Endodermal cell (in vitro differentiated cells): ENCODE results near the gene COLGALT1. TPM values are rescaled to one million over a fixed set of nuclear protein-coding genes. Genes with fewer than 3 reads are reported as not detected.
A peak's percentile ranks its signal among the peaks of the same experiment; 100 is the strongest.
"Not testable (repeated sequence)": the region's sequence is repeated elsewhere in the genome, so short reads cannot be mapped to it uniquely, and the experiment has no call there.

Experiments used
- DNase-seq: peaks from one replicate; pipeline ENCODE4 v3.0.0-alpha.2; 2017
- H3K27ac ChIP-seq: 2 replicates; pipeline ENCODE4 v1.5.1; 2013; ENCODE audit warnings: mild to moderate bottlenecking, low read depth, low read length, moderate library complexity
- H3K27me3 ChIP-seq: 2 replicates; pipeline ENCODE4 v1.6.1; 2013; ENCODE audit warnings: mild to moderate bottlenecking, low read length, moderate library complexity; ENCODE audit not compliant: insufficient read depth, control insufficient read depth, poor library complexity, severe bottlenecking
- H3K36me3 ChIP-seq: 2 replicates; pipeline ENCODE4 v1.7.0; 2013; ENCODE audit warnings: mild to moderate bottlenecking, low read length, moderate library complexity; ENCODE audit not compliant: control insufficient read depth, insufficient read depth
- H3K4me1 ChIP-seq: one replicate; pipeline ENCODE4 v1.7.0; 2013; ENCODE audit warnings: low read length; ENCODE audit not compliant: control insufficient read depth, insufficient read depth
- H3K4me3 ChIP-seq: 2 replicates; pipeline ENCODE4 v1.5.1; 2013; ENCODE audit warnings: mild to moderate bottlenecking, low read length, moderate library complexity
- H3K9ac ChIP-seq: 2 replicates; pipeline ENCODE4 v1.6.1; 2013; ENCODE audit warnings: mild to moderate bottlenecking, low read length, moderate library complexity; ENCODE audit not compliant: poor library complexity, severe bottlenecking; ENCODE audit errors: extremely low read depth
- H3K9me3 ChIP-seq: 2 replicates; pipeline ENCODE4 v1.6.1; 2013; ENCODE audit warnings: mild to moderate bottlenecking, low read length, moderate library complexity; ENCODE audit not compliant: control insufficient read depth
- H3K27ac Mint-ChIP-seq: 2 replicates; pipeline ENCODE4 v1.8.0; 2020; ENCODE audit warnings: mixed read lengths
- H3K27me3 Mint-ChIP-seq: 2 replicates; pipeline ENCODE4 v1.8.0; 2021; ENCODE audit warnings: mild to moderate bottlenecking, mixed read lengths; ENCODE audit not compliant: insufficient read depth
- H3K36me3 Mint-ChIP-seq: 2 replicates; pipeline ENCODE4 v1.8.0; 2020; ENCODE audit warnings: low read depth, mixed read lengths
- H3K4me1 Mint-ChIP-seq: 2 replicates; pipeline ENCODE4 v1.8.0; 2020; ENCODE audit warnings: mixed read lengths
- H3K4me3 Mint-ChIP-seq: 2 replicates; pipeline ENCODE4 v1.8.0; 2020; ENCODE audit warnings: mild to moderate bottlenecking, moderate library complexity, mixed read lengths
- H3K9me3 Mint-ChIP-seq: 2 replicates; pipeline ENCODE4 v1.8.0; 2020; ENCODE audit warnings: mild to moderate bottlenecking, mixed read lengths
- WGBS, 2 experiments: methylation state at CpG; one replicate each; pipeline versions ENCODE4 v1.1.5 to v1.1.7; 2013; ENCODE audit warnings: missing lambda C conversion rate in 2 of 2, mixed read lengths in 1 of 2; ENCODE audit not compliant: insufficient coverage in 1 of 2, insufficient read length in 1 of 2; 5-methylcytosine and 5-hydroxymethylcytosine counted together
- total RNA-seq, 2 donors: library from RNA; stranded (reverse); fragmentation: NEBNext Ultra II Directional in 1 of 2; extraction: Animal tissue kit (Norgen Biotek cat#: 25700) in 1 of 2; gene quantifications; 2 replicates in 1 of 2; 3 replicates in 1 of 2; pipeline ENCODE4 v1.2.1, GENCODE V29; 2021
- TF ChIP-seq, protein P1 (sequence below): fragments of 200-600 bp; sonication (generic); conservative IDR thresholded peaks from 2 replicates; pipeline ENCODE4 v1.5.0; 2021; ENCODE audit warnings: antibody characterized with exemption, mild to moderate bottlenecking

The COLGALT1 gene
- total RNA-seq, 2 donors from 2014 or later = 61.2 to 68.3 TPM

GRCh38 chr19:17550076-17550667 lies 5.3 kb upstream of the COLGALT1 start:
- Histone ChIP-seq H3K27me3 (no peaks in the 10 kb centered on the region), H3K36me3 (no peaks in the 10 kb centered on the region), H3K4me3 (no peak overlapping the region), H3K9ac (no peak overlapping the region), H3K9me3 (no peaks in the 10 kb centered on the region), H3K27ac (no peak overlapping the region), H3K4me1 (peaks cover 4% of the 10 kb centered on the region)
- H3K36me3 Mint-ChIP-seq = no peaks in the 10 kb centered on the region
- TF ChIP-seq, protein P1, sequence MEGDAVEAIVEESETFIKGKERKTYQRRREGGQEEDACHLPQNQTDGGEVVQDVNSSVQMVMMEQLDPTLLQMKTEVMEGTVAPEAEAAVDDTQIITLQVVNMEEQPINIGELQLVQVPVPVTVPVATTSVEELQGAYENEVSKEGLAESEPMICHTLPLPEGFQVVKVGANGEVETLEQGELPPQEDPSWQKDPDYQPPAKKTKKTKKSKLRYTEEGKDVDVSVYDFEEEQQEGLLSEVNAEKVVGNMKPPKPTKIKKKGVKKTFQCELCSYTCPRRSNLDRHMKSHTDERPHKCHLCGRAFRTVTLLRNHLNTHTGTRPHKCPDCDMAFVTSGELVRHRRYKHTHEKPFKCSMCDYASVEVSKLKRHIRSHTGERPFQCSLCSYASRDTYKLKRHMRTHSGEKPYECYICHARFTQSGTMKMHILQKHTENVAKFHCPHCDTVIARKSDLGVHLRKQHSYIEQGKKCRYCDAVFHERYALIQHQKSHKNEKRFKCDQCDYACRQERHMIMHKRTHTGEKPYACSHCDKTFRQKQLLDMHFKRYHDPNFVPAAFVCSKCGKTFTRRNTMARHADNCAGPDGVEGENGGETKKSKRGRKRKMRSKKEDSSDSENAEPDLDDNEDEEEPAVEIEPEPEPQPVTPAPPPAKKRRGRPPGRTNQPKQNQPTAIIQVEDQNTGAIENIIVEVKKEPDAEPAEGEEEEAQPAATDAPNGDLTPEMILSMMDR = no peak
- no peak overlapping the region for H3K27ac Mint-ChIP-seq
- peaks cover 2% of the 10 kb centered on the region for H3K27me3 Mint-ChIP-seq
- no peaks in the 10 kb centered on the region for H3K4me1 Mint-ChIP-seq
- WGBS, 2 experiments = 100% methylated on average over 3 of the region's 4 CpGs; no CpG with 5 or more reads in 1 of the 2 experiments
- no peak overlapping the region for H3K4me3 Mint-ChIP-seq
- DNase-seq = no peak
- peaks cover 3% of the 10 kb centered on the region for H3K9me3 Mint-ChIP-seq

- H3K9me3 ChIP-seq, H3K36me3 Mint-ChIP-seq, H3K27me3 Mint-ChIP-seq, H3K9me3 Mint-ChIP-seq, H3K4me1 Mint-ChIP-seq, H3K36me3 ChIP-seq, H3K4me3 ChIP-seq, H3K9ac ChIP-seq, H3K4me1 ChIP-seq, DNase-seq, H3K27ac Mint-ChIP-seq, H3K27ac ChIP-seq, H3K27me3 ChIP-seq, H3K4me3 Mint-ChIP-seq: not testable (repeated sequence)
- WGBS, 2 experiments = 100% methylated on average over 4 of the region's 4 CpGs; no CpG with 5 or more reads in 1 of the 2 experiments
These were observed 2.7 kb upstream of the COLGALT1 start for GRCh38 chr19:17552735-17553134.

GRCh38 chr19:17553256-17553655 lies 2.2 kb upstream of the COLGALT1 start:
- Mint-ChIP-seq H3K27ac (peak overlapping the region; percentile 24), H3K36me3 (no peaks in the 10 kb centered on the region), H3K4me1 (no peaks in the 10 kb centered on the region), H3K4me3 (no peak overlapping the region), H3K9me3 (peaks cover 2% of the 10 kb centered on the region), H3K27me3 (peaks cover 2% of the 10 kb centered on the region)
- peaks cover 3% of the 10 kb centered on the region for H3K36me3 ChIP-seq
- H3K27ac ChIP-seq = no peak overlapping the region
- no peak overlapping the region for H3K9ac ChIP-seq
- H3K4me3 ChIP-seq = no peak overlapping the region
- 59 to 61% methylated on average over 5 to 7 of the region's 7 CpGs for WGBS, 2 experiments
- no peak for DNase-seq
- H3K9me3 ChIP-seq = no peaks in the 10 kb centered on the region
- H3K27me3 ChIP-seq = no peaks in the 10 kb centered on the region
- peaks cover 4% of the 10 kb centered on the region for H3K4me1 ChIP-seq
- TF ChIP-seq, protein P1 = no peak
